OCI-M2 (cell line): ENCODE results near the gene SERGEF.

Experiments used
- DNase-seq: peaks from one replicate; lab custom pipeline; 2025; ENCODE audit not compliant: unreplicated experiment; lab: John Stamatoyannopoulos, UW

Gene SERGEF

GRCh38 chr11:17952487-17952886 lies 60.4 kb downstream of the SERGEF start:
- no peak for DNase-seq

- no peak for DNase-seq
These were observed 61.0 kb downstream of the SERGEF start for GRCh38 chr11:17951685-17952388.

GRCh38 chr11:17950644-17951043 lies 62.2 kb downstream of the SERGEF start:
- DNase-seq, result no peak

GRCh38 chr11:17948296-17948695 lies 64.6 kb downstream of the SERGEF start:
- no peak for DNase-seq

DNA sequence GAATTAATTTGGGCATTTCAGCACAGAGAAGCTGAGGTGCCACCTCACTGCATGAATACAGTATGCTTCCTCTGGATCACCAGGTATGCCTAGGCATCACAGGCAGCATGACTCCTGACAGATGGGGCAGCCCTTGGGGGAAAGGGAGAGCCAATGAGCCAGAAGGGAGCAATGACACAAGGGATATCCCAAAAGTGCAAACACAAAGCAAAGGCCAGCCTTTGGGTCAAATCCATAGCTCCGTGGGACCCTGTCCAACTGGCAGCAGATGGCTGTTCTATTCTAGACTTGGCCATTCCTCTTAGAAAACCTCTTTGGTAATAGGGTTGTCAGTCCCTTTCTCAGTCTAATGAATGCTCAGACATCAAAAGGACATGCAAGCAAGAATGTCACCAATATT lies 73.3 kb downstream of the SERGEF start:
- DNase-seq, result no peak

- DNase-seq, result no peak
These were observed 76.1 kb downstream of the SERGEF start for GRCh38 chr11:17936790-17937189.

DNA sequence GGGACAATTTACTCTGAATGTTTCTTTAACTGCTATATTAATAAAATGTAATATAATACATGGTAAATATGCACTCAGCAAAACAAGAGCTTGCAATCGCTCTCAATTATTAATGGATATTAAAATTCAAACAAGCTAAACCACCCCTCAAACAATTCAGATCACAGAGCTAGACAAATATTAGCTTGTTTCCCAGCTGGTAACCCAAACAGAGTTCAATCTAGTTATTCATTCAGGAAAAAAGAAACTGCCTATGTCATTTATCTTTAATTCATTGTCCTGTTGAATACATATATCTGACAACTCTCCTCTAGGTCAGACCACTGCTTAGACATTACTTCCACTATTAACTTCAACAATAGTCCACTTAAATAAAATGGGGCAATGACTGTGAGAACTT lies 78.7 kb downstream of the SERGEF start:
- DNase-seq, result no peak

- DNase-seq, result no peak
These were observed 79.1 kb downstream of the SERGEF start for GRCh38 chr11:17933708-17934107.

- DNase-seq, result no peak
These were observed 80.4 kb downstream of the SERGEF start for GRCh38 chr11:17932472-17932871.

GRCh38 chr11:17931595-17931994 lies 81.3 kb downstream of the SERGEF start:
- DNase-seq, result no peak

GRCh38 chr11:17930544-17931125 lies 82.2 kb downstream of the SERGEF start:
- DNase-seq, result no peak

GRCh38 chr11:17929171-17929570 lies 83.7 kb downstream of the SERGEF start:
- DNase-seq, result no peak

DNA sequence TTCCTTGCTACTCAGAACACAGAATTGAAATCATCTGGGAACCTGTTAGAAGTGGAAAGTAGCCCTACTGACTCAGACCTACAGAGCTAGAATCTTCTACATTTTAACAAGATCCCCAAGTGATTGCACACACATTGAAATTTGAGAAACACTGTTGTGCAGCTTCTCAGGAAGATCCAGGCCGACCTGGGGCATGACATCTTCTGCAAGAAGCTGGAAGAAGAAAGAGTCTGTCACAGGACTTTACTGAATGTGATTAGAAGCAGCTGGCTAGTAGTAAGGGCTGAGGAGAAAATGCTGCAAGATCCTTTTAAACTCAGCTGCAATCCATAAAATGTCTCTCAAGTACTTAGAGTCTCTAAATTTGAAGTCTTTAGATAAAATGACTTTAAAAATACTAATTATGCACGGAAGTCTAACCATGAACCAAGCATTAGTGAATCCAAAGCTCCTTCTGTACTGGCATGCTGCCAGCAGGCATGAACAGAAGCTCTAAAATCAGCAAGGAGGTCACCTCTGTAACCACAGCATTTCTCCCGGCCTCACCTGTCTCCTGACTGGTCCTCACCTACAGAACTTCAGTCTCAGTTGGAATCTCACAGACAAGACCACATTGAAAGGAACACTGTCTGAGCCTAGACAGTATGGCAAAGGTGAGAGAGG lies 85.0 kb downstream of the SERGEF start:
- no peak for DNase-seq

DNA sequence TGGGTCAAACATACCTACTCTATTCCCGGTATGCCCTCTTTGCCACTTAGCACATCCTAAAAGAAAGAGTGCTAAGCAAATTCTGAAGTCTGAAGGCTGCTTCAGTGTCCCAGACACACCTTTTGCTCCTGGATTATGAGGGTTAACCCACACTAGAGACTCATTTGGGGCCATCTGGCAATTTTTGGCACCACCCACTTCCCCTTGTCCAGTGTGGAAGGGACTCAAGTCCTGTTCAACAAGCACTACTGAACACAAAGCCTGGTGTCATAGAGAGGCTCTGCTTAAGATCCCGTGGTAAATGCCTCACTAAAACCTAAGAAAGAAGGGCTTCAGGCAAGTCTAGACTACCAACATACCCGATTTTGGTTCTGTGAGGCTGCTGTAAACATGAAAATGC lies 85.8 kb downstream of the SERGEF start:
- DNase-seq, result no peak

- no peak for DNase-seq
These were observed 88.1 kb downstream of the SERGEF start for GRCh38 chr11:17924713-17925112.

DNA sequence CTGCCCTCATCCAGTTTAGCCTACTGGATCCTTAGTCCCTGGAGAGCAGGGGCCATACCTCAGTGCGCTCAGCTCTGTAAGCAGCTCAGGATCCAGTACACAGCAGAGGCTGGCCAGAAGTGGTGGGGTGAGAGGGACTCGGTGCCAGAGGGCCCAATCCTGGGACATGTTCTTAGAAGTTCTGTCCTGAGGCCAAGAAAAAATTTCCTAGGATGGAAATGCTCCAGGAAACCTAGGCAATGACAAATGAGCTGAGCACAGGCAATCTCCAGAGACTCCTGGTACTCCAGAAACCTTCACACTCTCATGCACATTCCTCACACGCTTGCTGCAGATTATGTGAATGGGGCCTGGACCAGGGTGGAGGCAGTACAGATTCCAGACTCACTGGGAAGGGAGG lies 89.6 kb downstream of the SERGEF start:
- no peak for DNase-seq

GRCh38 chr11:17922416-17922788 lies 90.4 kb downstream of the SERGEF start:
- DNase-seq, result no peak

GRCh38 chr11:17921659-17922415 lies 91.0 kb downstream of the SERGEF start:
- no peak for DNase-seq

DNA sequence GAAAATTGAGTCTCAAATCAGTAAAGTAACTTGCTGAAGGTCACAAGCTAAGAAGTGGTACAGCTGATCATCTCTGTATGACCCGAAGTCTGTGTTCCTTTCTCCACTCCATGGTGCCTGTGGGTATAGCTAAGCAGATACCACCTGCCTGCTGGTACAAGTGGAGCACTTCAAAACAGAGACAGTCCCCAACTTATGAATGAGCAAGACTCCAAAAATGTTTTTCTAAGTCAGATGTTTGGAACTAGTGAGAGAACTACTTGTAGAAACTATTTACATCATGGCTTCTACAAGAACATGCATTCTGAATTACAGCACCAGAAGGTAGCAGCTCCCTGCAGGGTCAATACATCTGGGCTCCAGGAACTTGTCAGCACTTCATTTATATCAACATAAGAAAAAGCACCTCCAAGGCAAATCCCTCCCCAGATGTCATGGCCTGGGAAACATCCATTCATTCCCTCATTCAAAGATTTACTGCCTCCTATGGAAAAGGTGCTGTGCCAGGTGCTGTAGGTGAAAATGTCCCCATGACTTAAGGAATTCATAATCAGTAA lies 94.7 kb downstream of the SERGEF start:
- no peak for DNase-seq

- no peak for DNase-seq
These were observed 95.3 kb downstream of the SERGEF start for GRCh38 chr11:17917556-17917955.

- DNase-seq, result no peak
These were observed 97.2 kb downstream of the SERGEF start for GRCh38 chr11:17915500-17916143.
